ENCODE data around the gene NPS. TPM values are rescaled to one million over a fixed set of nuclear protein-coding genes. Genes with fewer than 3 reads are reported as not detected.

Gene NPS
- total RNA-seq, 1 donor from 2014 or later: not detected

DNA sequence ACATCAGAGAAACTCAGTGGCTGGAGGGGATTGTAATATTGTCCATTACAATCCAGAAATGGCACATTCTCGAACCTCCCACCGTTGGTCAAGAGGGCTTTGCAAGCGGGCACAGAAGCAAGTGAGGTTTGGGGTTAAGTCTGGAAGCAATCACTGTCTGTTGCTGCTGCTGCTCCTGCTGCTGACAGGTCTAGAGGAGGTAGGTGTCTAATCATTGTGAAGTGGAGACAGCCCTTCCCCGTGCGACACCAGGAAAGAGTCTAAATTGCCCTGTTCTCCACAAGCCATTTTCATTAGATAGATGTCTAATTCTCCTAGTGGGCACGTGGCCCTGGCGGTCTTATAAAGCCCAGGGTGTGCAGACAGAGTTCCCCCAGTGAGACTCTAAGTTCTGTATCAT, 43.5 kb downstream of the NPS start:
- no peak for DNase-seq (ENCODE audit: low spot score)
- no peak for ATAC-seq
- intact Hi-C loops (cut with DNase I): no loop called here

DNA sequence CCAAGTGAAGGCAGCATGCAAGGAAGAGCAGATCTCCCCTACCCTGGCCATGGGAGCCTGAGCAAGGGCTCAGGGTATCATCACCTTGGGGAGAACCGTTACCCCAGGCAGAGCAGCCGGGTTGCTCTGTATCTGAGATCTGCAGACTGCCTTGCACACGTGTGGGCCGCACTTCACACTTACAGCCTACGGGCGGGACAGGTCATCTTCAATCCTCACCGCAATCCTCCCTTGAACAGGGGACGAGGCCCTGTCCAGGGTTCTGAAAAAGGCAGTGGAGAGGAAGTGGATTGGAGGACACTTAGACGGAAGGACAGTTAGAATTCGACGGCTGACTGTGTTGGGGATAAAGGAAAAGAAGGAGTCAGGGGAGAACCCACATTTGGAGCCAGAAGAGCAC, 51.4 kb downstream of the NPS start:
- DNase-seq (ENCODE audit: low spot score) (no peak), ATAC-seq (no peak)
- intact Hi-C loops (cut with DNase I): no loop called here

Other genes with a start within 250 kb of the NPS start
- gene FOXI2, start 187.9 kb downstream of the NPS start, total RNA-seq: 0.40 TPM